Stomach (tissue), 9 donors: ENCODE measurements around the gene LYRM4. TPM values are rescaled to one million over a fixed set of nuclear protein-coding genes. Genes with fewer than 3 reads are reported as not detected.

Experiments
- DNase-seq, 2 donors: peaks; one replicate each; pipeline versions ENCODE4 v3.0.0 to v3.0.0-alpha.2; 2013 to 2019
- H3K27ac ChIP-seq, 5 donors: fragments of 200-600 bp in 4 of 5; sonication (generic) in 4 of 5; one replicate each; pipeline ENCODE4 v1.5.1; 2013 to 2019; ENCODE audit warnings: mild to moderate bottlenecking in 1 of 5, moderate library complexity in 1 of 5
- H3K27me3 ChIP-seq, 3 donors: fragments of 200-600 bp; sonication (generic); one replicate each; pipeline ENCODE4 v1.5.1; 2017 to 2019; ENCODE audit warnings: mixed run types in 1 of 3
- H3K36me3 ChIP-seq, 4 donors: fragments of 200-600 bp; sonication (generic); 1 replicate in 3 of 4; 2 replicates in 1 of 4; pipeline ENCODE4 v1.5.1; 2016 to 2019
- H3K4me1 ChIP-seq, 4 donors: fragments of 200-600 bp; sonication (generic); one replicate each; pipeline ENCODE4 v1.5.1; 2016 to 2019
- H3K4me3 ChIP-seq, 4 donors: fragments of 200-600 bp; sonication (generic) in 3 of 4; one replicate each; pipeline ENCODE4 v1.5.1; 2016 to 2019; ENCODE audit warnings: mild to moderate bottlenecking in 1 of 4
- H3K9me3 ChIP-seq, 4 donors: fragments of 200-600 bp; sonication (generic); one replicate each; pipeline ENCODE4 v1.5.1; 2016 to 2019
- EP300 ChIP-seq: sonication (generic); formaldehyde crosslinking; IDR thresholded peaks from one replicate; pipeline ENCODE4 v1.6.1; 2017; ENCODE audit warnings: antibody characterized with exemption
- POLR2A ChIP-seq, 4 donors: fragments of 450-650 bp; IDR thresholded peaks; one replicate each; pipeline ENCODE4 v1.6.1; 2016; ENCODE audit warnings: antibody characterized with exemption in 4 of 4, control low read depth in 2 of 4, mild to moderate bottlenecking in 1 of 4, moderate library complexity in 1 of 4
- POLR2AphosphoS5 ChIP-seq, 3 donors: sonication (generic); formaldehyde crosslinking; IDR thresholded peaks; one replicate each; pipeline ENCODE4 v1.6.1; 2016; ENCODE audit warnings: antibody characterized with exemption in 3 of 3
- WGBS, 5 donors: extraction: QIAGEN DNeasy Blood & Tissue Kit in 3 of 5; methylation state at CpG; one replicate each; pipeline versions ENCODE4 v1.1.5 to v1.1.7; 2013 to 2018; 5-methylcytosine and 5-hydroxymethylcytosine counted together
- intact Hi-C: fragments of 100-400 bp; cut with DNase I; formaldehyde crosslinking; loops from one replicate; pipeline ENCODE4 v1.15.1; 2023; ENCODE audit warnings: low total_unique reads
- polyA plus RNA-seq, 3 donors: library from polyadenylated mRNA; stranded (reverse); fragments of 200-250 nt; gene quantifications; one replicate each; pipeline ENCODE4 v1.2.3, GENCODE V29; 2013
- total RNA-seq, 5 donors: library from RNA; depleted of rRNA; stranded (reverse); fragments of >200 nt; gene quantifications; one replicate each; pipeline versions ENCODE4 v1.1.0 to v1.2.3, GENCODE V29; 2014 to 2016
- TF ChIP-seq, protein P1 (sequence below), 7 experiments: fragments of 450-650 bp in 4 of 7; fragments of 200-600 bp in 3 of 7; sonication (generic) in 3 of 7; IDR thresholded peaks; one replicate each; pipeline ENCODE4 v1.5.1; 2016 to 2019; ENCODE audit warnings: antibody characterized with exemption in 7 of 7, control low read depth in 2 of 7, mild to moderate bottlenecking in 1 of 7
- donor health status: healthy with polysubstance abuse.
- donor health status: Bipolar disorder and iron deficiency.
- donor health status: healthy.

Gene LYRM4
- total and polyA plus RNA-seq, 8 donors: 0.58 to 31.4 (median 18.5) TPM; not detected in 1

GRCh38 chr6:5229356-5229755 is 31.4 kb downstream of the LYRM4 start:
- intact Hi-C loops: no loop called here
- DNase-seq: no peak

DNA sequence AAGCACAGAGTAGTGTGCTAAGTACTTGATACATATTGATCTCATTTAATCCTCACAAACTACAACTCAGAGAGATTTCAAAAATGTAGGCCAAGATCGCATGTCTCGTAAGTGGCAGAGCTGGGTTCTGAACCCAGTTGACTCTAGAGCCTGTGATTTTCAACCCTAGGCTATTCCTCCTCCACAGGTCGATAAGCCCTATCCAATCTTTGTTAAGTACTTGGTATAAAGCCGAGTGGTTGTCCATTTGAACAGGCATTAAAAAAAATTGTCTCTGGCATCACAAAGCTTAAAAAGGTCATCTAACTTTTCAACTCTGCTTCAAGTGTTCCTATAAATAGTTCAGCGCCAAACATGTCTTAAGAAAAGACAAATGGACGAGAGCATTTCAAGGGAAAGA is 37.4 kb downstream of the LYRM4 start:
- no peaks in the 10 kb centered on the region for H3K9me3 ChIP-seq
- H3K27me3 ChIP-seq: no peaks in the 10 kb centered on the region
- no peaks in the 10 kb centered on the region for H3K4me1 ChIP-seq
- intact Hi-C loops: no loop called here
- WGBS, 5 donors: 85 to 93% (median 89%) methylated on average over 6 of the region's 6 CpGs
- peaks cover 0 to 10% (median 7%) of the 10 kb centered on the region in 4 donors for H3K36me3 ChIP-seq
- no peak for DNase-seq
- H3K27ac ChIP-seq: no peak overlapping the region
- TF ChIP-seq POLR2A (IDR thresholded peaks at IDR 0.05) (no peak), POLR2AphosphoS5 (IDR thresholded peaks at IDR 0.05) (no peak), EP300 (no peak)
- TF ChIP-seq, protein P1, sequence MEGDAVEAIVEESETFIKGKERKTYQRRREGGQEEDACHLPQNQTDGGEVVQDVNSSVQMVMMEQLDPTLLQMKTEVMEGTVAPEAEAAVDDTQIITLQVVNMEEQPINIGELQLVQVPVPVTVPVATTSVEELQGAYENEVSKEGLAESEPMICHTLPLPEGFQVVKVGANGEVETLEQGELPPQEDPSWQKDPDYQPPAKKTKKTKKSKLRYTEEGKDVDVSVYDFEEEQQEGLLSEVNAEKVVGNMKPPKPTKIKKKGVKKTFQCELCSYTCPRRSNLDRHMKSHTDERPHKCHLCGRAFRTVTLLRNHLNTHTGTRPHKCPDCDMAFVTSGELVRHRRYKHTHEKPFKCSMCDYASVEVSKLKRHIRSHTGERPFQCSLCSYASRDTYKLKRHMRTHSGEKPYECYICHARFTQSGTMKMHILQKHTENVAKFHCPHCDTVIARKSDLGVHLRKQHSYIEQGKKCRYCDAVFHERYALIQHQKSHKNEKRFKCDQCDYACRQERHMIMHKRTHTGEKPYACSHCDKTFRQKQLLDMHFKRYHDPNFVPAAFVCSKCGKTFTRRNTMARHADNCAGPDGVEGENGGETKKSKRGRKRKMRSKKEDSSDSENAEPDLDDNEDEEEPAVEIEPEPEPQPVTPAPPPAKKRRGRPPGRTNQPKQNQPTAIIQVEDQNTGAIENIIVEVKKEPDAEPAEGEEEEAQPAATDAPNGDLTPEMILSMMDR (IDR thresholded peaks at IDR 0.05): no peak
- no peak overlapping the region for H3K4me3 ChIP-seq

More at GRCh38 chr6:5229356-5229755, 31.4 kb downstream of the LYRM4 start:
- H3K27me3 ChIP-seq: no peaks in the 10 kb centered on the region
- whole genome bisulfite sequencing, 5 donors: 92 to 98% (median 97%) methylated on average over 3 of the region's 3 CpGs
- no peak for TF ChIP-seq EP300
- no peaks in the 10 kb centered on the region for H3K36me3 ChIP-seq
- H3K27ac ChIP-seq: no peak overlapping the region
- no peak overlapping the region for H3K4me3 ChIP-seq
- H3K4me1 ChIP-seq: peaks cover 0 to 10% (median 2%) of the 10 kb centered on the region in 4 donors
- no peaks in the 10 kb centered on the region for H3K9me3 ChIP-seq

- DNase-seq: no peak
- no peak overlapping the region for H3K4me3 ChIP-seq
- H3K4me1 ChIP-seq: no peaks in the 10 kb centered on the region
- intact Hi-C loops: no loop called here
- H3K36me3 ChIP-seq: peaks cover 0 to 18% (median 12%) of the 10 kb centered on the region in 4 donors
- 93 to 100% (median 95%) methylated on average over 1 of the region's 1 CpG for WGBS, 5 donors
- no peaks in the 10 kb centered on the region for H3K9me3 ChIP-seq
- TF ChIP-seq, protein P1 (IDR thresholded peaks at IDR 0.05): no peak
- no peak for TF ChIP-seq POLR2AphosphoS5 (IDR thresholded peaks at IDR 0.05)
- no peak for TF ChIP-seq EP300
- TF ChIP-seq POLR2A (IDR thresholded peaks at IDR 0.05): no peak
- no peak overlapping the region for H3K27ac ChIP-seq
- no peaks in the 10 kb centered on the region for H3K27me3 ChIP-seq
These were observed 40.3 kb downstream of the LYRM4 start for GRCh38 chr6:5220443-5220842.

GRCh38 chr6:5219011-5219691 is 41.6 kb downstream of the LYRM4 start:
- Histone ChIP-seq H3K9me3 (no peaks in the 10 kb centered on the region), H3K27me3 (no peaks in the 10 kb centered on the region), H3K4me1 (no peaks in the 10 kb centered on the region), H3K27ac (no peak overlapping the region), H3K36me3 (peaks cover 0 to 25% (median 15%) of the 10 kb centered on the region in 4 donors), H3K4me3 (no peak overlapping the region)
- TF ChIP-seq POLR2AphosphoS5 (IDR thresholded peaks at IDR 0.05): no peak
- intact Hi-C loops: no loop called here
- DNase-seq: peak in 1 of 2 donors; percentile 25
- WGBS, 5 donors: 81 to 90% (median 85%) methylated on average over 5 of the region's 5 CpGs

DNA sequence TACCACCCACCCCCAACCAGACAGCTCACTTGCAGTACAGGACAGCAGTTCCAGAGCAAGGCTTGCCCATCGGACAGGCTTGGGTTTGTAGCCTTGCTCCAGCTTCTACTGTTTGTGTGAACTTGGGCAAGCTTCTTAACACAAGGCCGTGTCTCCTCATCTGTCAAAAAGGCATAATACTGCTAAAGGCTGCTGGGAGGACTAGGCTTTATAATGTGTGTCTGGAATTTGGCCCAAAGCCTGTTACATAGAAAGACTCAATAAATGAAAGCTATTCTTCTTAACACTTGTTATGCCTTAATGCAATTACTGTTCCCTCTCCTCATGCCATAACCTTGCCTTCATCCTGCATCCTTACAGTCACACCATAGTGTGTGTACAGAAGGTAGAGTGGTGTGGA is 43.4 kb downstream of the LYRM4 start:
- Histone ChIP-seq H3K36me3 (peaks cover 3 to 36% (median 18%) of the 10 kb centered on the region in 4 donors), H3K27me3 (no peaks in the 10 kb centered on the region), H3K27ac (no peak overlapping the region), H3K4me3 (no peak overlapping the region), H3K4me1 (no peaks in the 10 kb centered on the region), H3K9me3 (no peaks in the 10 kb centered on the region)
- TF ChIP-seq EP300 (no peak), POLR2A (IDR thresholded peaks at IDR 0.05) (no peak), POLR2AphosphoS5 (IDR thresholded peaks at IDR 0.05) (no peak)
- TF ChIP-seq, protein P1 (IDR thresholded peaks at IDR 0.05): no peak
- intact Hi-C loops: no loop called here
- DNase-seq: no peak
- WGBS, 5 donors: 72 to 87% (median 76%) methylated on average over 2 of the region's 2 CpGs
